ENCODE measurements around the gene MTG1.
"Not testable (repeated sequence)": the region's sequence is repeated elsewhere in the genome, so short reads cannot be mapped to it uniquely, and the experiment has no call there.

Gene MTG1

DNA sequence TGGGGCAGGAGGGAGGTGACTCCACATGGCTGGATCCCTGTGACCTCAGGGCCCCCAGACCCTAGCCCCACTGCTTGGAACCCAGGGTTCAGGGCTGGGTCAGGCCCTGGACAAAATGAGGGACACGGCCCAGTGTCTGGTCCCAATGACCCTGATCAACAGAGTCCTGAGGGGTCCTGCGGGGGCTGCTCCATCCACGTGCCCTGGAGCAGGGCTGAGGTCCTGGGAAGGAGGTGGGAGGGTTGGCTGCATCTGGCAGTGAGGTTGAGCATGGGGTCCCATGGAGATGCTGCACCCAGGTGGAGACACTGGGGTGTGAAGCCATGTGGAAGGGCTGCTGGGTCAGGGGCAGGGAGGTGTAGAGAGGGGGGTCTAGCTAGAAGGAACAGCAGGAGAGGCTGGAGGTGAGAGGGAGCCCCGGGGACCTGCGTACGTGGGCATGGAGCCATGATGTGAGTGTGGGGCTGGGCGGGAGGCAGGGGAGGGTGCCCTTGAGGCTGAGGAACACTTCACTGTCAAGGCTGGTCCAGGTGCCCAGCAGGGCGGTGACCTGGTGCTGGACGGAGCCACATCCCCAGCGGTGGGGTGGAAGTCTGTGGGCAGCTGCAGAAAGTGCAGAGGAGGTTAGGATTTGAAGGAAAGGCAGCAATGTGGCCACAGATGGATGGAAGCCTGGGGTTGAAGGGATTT lies 60.4 kb downstream of the MTG1 start:
- DNase-seq = no peak

GRCh38 chr10:133455196-133455595 lies 61.2 kb downstream of the MTG1 start:
- DNase-seq = no peak

DNA sequence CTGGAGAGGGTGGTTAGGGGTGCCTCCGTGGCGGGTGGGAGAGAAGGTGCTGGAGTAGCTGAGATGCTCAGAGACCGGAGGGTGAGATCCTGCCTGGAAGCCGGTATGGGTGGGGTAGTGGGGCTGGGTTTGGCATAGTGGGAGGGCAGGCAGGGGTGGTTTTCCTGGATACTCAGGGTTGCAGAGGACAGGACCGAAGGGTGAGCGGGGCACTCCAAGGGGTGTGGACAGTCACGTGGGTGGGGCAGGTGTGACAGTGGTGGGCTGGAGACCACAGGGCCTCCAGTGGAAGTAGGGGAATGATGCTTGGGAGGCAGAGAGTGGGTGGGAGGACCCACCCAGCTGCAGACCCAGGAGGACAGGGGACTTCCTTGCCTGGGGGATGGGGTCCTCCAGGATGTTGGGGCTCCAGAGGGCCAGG lies 61.7 kb downstream of the MTG1 start:
- no peak for DNase-seq

GRCh38 chr10:133456041-133456951 lies 62.3 kb downstream of the MTG1 start:
- DNase-seq = no peak

DNA sequence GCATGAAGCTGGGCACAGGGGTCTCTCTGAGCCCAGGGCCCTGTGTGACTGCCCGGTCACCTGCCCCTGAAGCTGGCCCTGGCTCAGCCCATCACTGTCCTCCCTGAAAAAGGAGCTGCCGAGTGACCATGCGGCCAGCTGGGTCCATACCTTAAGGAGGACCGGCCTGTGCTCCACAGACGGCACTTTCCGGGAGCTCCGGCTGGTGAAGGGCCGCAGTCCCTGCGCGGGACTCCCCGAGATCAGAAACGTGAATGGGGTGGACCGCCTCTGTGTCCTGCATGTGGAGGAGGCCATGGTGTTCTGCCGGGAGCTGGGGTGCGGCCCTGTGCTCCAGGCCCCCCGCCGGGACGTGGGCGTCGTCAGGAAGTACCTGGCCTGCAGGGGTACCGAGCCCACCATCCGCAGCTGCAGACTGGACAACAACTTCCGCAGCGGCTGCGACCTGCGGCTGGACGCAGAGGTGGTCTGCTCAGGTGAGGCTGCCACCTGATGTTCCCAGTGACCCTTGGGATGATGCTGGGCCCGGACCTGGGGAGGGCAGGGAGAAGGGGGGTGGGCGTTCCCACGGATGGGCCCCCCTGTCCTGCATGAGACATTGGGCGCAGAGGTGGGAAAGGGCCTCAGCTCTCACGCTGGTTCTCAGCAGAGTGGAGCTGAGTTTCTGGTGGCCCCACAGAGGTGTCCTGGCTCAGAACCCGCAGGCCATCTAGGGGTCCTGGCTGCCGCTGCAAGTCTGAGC lies 63.3 kb downstream of the MTG1 start:
- no peak for DNase-seq

DNA sequence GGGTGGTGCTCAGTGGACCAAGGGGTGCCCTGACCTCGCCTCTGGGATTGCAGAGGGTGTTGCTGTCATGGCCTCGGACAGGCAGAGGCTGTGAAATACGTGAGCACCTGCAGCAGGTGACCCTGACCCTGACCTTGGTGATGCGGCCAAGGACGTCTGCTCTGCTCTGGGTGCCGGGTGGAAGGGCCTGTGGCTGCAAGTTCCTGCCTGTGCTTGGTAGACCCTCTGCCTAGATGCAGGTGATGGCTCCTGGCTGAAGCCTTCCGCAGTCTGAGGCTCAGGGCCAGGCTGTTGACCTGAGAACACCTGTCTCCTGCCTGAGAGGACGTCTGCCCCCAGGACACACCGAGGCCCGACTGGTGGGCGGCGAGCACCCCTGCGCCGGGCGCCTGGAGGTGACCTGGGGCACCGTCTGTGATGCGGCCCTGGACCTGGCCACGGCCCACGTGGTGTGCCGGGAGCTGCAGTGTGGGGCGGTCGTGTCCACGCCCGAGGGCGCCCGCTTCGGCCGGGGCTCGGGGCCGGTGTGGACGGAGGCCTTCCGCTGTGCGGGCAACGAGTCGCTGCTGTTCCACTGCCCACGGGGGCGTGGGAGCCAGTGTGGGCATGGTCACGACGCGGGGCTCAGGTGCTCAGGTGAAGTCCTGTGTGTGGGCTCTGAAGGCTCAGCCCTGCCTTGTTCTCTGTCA lies 64.2 kb downstream of the MTG1 start:
- no peak for DNase-seq

- DNase-seq = no peak
Observed at GRCh38 chr10:133458710-133459453, 64.9 kb downstream of the MTG1 start.

GRCh38 chr10:133459454-133460207 lies 65.7 kb downstream of the MTG1 start:
- no peak for DNase-seq

- DNase-seq = no peak
Observed at GRCh38 chr10:133460208-133460769, 66.3 kb downstream of the MTG1 start.

DNA sequence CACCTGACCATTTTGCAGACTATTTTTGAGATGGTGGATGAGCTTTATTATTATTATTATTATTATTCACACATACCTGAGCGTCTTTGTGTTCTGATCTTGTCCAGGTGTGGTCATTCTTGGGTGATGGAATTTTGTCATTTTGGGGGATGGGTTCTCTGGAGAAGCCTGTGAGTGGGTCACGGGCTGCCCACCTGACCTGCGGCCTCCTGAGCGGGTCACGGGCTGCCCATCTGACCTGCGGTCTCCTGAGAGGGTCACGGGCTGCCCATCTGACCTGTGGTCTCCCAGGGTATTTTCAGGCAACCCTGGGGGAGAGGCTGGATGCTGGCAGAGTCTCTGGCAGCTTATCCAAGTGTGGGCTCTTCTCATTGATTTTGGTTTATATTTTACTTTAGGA lies 67.1 kb downstream of the MTG1 start:
- DNase-seq = no peak

- no peak for DNase-seq
Observed at GRCh38 chr10:133461841-133462240, 67.9 kb downstream of the MTG1 start.

GRCh38 chr10:133462512-133463305 lies 68.8 kb downstream of the MTG1 start:
- DNase-seq = no peak

- DNase-seq = no peak
Observed at GRCh38 chr10:133464582-133465031, 70.7 kb downstream of the MTG1 start.

DNA sequence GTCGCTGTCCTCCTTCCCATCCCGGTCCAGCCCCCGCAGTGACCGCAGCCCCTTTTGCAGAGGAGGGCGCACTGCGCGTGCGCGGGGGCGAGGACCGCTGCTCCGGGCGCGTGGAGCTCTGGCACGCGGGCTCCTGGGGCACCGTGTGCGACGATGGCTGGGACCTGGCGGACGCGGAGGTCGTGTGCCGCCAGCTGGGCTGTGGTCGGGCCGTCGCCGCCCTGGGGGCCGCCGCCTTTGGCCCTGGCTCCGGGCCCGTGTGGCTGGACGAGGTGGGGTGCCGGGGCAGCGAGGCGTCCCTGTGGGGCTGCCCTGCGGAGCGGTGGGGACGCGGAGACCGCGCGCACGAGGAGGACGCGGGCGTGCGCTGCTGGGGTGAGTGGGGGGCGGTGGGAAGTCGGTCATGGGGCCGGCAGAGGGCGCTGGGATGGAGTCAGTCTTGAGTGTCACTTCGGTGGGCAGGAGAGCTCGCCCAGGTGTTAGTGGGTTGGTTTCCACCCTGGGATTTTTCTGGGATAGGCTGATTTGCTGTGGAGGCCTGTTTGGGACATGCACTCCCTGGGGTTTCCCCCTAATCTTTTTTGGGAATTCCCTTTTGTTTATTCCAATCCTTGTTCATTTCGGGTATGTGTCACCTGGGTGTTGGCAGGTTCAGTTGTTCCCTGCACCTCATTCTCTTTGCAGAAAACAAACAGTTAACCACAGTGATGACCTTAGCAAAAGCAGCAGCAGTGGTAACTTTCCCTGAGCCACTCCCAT lies 71.4 kb downstream of the MTG1 start:
- DNase-seq = no peak

GRCh38 chr10:133465950-133466474 lies 72.1 kb downstream of the MTG1 start:
- no peak for DNase-seq

GRCh38 chr10:133466683-133467275 lies 72.8 kb downstream of the MTG1 start:
- DNase-seq = no peak

DNA sequence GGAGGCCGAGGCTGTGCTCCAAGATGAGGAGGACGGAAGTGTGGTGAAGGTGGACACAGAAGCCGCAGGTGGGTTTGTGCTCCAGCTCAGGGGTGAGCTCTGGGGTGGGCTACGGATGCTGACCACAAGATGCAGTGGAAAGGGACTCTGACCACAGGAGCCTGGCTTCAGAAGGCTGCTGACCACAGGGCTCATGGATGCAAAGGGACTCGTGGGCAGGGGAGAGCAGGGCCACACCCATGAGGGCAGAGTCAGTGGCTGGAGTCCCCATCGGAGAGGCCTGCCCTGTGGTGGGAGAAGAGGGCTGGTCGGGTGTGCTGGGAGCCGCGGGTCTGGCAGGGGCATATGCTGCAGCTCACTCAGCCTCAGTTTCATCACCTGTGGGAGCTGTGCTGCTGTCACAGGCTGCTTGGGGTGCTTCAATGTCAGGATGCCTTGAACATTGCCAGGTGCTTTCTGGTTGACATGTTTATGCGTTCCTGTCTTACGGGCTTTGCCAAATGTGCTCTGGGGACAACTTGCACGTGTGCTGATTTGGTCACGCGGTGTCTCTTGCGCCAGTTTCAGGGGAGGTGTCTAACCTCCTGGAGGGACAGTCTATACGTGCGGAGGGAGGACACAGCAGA lies 73.4 kb downstream of the MTG1 start:
- DNase-seq = no peak

GRCh38 chr10:133469205-133469604 lies 75.2 kb downstream of the MTG1 start:
- DNase-seq = not testable (repeated sequence)

All from SHP77 (cell line).